Activated T-cell treated with anti-CD3 and anti-CD28 coated beads, Interleukin-2, amount 50 U/mL, for 24 hours (primary cell): ENCODE measurements around the gene POLR2F.
A peak's percentile ranks its signal among the peaks of the same experiment; 100 is the strongest.

Experiments used
- DNase-seq: peaks from one replicate; pipeline ENCODE4 v3.0.0-alpha.2; 2020
- H3K27ac Mint-ChIP-seq: 2 replicates; pipeline ENCODE4 v1.8.0; 2020; ENCODE audit warnings: mild to moderate bottlenecking, mixed read lengths
- H3K27me3 Mint-ChIP-seq: 2 replicates; pipeline ENCODE4 v1.8.0; 2020; ENCODE audit warnings: mixed read lengths
- H3K36me3 Mint-ChIP-seq: 2 replicates; pipeline ENCODE4 v1.8.0; 2020; ENCODE audit warnings: low read depth, mixed read lengths
- H3K4me1 Mint-ChIP-seq: 2 replicates; pipeline ENCODE4 v1.8.0; 2020; ENCODE audit warnings: low read depth, mixed read lengths
- H3K4me3 Mint-ChIP-seq: 2 replicates; pipeline ENCODE4 v1.8.0; 2020; ENCODE audit warnings: mild to moderate bottlenecking, moderate library complexity, mixed read lengths
- H3K9me3 Mint-ChIP-seq: 2 replicates; pipeline ENCODE4 v1.8.0; 2020; ENCODE audit warnings: mixed read lengths

Gene POLR2F

DNA sequence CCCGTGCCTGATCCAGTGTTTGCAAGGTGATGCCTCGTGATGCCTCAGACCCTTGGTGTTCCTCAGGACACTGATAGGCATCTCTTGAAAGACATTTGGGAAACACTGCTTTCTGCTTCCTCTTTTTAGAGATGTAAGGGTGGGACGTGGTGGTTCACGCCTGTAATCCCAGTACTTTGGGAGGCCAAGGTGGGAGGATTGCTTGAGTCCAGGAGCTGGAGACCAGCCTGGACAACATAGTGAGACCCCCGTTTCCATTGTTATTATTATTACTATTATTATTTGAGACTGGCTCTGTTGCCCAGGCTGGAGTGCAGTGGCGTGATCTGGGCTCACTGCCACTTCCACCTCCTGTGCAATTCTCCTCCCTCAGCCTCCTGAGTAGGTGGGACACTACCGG is 37.4 kb downstream of the POLR2F start:
- H3K27ac Mint-ChIP-seq, result no peak overlapping the region
- H3K9me3 Mint-ChIP-seq, result no peaks in the 10 kb centered on the region

DNA sequence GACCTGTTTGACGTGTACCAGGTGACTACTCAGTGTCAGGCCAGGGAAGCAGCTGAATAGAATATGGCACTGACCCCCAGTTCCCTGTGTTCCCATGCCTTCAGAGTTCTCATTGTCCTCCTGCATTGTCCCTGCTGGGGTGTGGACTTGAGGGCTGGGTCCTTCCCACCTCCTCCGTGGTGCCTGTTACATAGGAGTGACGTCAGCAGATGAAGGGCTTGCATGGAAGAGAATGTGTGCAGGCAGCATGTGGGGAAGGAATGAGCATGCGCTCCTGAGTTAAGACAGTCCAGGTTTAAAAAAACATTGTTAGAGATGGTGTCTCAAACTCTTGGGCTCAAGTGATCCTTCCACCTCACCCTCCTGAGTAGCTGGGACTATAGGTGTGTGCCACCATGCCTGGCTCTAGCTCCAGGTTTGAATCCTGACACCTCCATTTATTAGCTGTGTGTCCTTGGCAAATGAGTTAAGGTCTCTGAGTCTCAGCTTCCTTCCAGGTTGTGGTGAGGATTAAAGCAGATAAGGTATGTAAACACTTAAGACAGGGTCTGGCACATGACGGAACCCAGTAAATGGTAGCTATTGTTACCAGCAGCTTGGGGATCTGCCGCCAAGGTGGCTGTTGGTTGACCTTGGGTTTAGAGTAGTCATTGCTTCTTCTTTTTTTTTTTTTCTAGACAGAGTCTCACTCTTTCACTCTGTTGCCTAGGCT is 38.4 kb downstream of the POLR2F start:
- H3K9me3 Mint-ChIP-seq, result no peaks in the 10 kb centered on the region

More for the DNA sequence above, 37.4 kb downstream of the POLR2F start:
- Mint-ChIP-seq H3K4me3 (no peak overlapping the region), H3K4me1 (peaks cover 2% of the 10 kb centered on the region), H3K36me3 (no peaks in the 10 kb centered on the region), H3K27me3 (no peaks in the 10 kb centered on the region)
- no peak for DNase-seq

DNA sequence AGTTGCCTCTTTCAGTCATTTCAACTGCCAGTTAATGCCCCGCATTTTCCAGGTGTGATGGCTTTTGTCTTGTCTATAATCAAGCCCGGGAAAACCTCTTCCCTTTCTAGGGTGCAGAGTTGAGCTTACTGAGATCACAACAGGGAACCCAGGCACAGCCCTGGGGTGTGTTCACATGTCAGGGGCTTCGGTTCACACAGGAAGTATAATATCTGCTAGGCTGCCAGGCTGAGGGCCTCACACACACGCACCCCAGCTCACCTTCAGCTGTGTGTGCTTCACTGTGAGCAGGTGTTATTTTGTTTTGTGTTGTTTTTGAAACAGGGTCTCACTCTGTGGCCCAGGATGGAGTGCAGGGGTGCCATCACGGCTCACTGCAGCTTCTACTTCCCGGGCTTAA is 40.5 kb downstream of the POLR2F start:
- Mint-ChIP-seq H3K27ac (peak overlapping the region; percentile 57), H3K4me1 (peaks cover 5% of the 10 kb centered on the region), H3K36me3 (no peaks in the 10 kb centered on the region), H3K9me3 (no peaks in the 10 kb centered on the region), H3K27me3 (no peaks in the 10 kb centered on the region), H3K4me3 (no peak overlapping the region)
- DNase-seq, result no peak

More for the DNA sequence above, 38.4 kb downstream of the POLR2F start:
- Mint-ChIP-seq H3K27ac (no peak overlapping the region), H3K4me3 (no peak overlapping the region), H3K27me3 (no peaks in the 10 kb centered on the region), H3K4me1 (peaks cover 5% of the 10 kb centered on the region), H3K36me3 (no peaks in the 10 kb centered on the region)
- DNase-seq, result no peak

DNA sequence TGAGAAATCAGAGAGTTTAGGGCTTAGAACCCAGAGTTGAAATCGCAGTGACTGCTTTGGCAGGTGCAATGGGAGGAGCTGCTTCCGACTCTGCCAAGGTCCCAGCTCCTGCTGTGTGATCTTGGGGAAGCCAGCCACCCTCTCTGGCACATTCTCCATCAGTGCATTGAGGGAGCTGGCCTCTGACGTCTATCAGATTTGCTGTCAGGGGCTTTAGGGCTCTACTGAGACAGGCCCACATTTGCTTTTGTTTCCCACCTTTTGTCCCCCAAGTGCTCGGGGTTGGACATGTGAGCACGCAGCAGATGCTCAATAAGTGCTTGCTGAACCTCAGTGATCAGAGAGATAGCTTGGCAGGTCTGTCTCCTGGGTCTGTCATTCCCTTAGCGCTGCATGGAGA is 41.5 kb downstream of the POLR2F start:
- Mint-ChIP-seq H3K27ac (peak overlapping the region; percentile 8), H3K9me3 (no peaks in the 10 kb centered on the region), H3K27me3 (no peaks in the 10 kb centered on the region), H3K4me3 (no peak overlapping the region), H3K4me1 (peaks cover 5% of the 10 kb centered on the region), H3K36me3 (no peaks in the 10 kb centered on the region)
- no peak for DNase-seq

DNA sequence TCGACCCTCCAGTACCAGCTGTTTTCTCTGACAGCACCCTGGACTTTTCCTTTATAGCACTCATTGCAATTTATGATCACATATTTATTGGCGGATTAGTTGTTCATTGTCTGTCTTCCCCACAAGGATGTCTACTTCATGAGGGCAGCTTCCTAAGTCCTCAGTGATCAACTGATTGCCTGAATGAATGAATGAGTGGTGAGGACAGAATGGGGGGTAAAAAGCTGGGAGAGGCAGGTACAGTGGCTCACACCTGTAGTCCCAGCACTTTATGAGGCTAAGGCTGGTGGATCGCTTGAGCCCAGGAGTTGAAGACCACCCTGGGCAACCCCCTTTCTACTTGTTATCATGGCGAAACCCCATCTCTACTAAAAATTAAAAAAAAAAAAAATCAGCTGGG is 42.0 kb downstream of the POLR2F start:
- Mint-ChIP-seq H3K4me3 (no peak overlapping the region), H3K27ac (no peak overlapping the region), H3K27me3 (no peaks in the 10 kb centered on the region), H3K9me3 (no peaks in the 10 kb centered on the region), H3K4me1 (peaks cover 5% of the 10 kb centered on the region), H3K36me3 (no peaks in the 10 kb centered on the region)
- DNase-seq, result no peak

DNA sequence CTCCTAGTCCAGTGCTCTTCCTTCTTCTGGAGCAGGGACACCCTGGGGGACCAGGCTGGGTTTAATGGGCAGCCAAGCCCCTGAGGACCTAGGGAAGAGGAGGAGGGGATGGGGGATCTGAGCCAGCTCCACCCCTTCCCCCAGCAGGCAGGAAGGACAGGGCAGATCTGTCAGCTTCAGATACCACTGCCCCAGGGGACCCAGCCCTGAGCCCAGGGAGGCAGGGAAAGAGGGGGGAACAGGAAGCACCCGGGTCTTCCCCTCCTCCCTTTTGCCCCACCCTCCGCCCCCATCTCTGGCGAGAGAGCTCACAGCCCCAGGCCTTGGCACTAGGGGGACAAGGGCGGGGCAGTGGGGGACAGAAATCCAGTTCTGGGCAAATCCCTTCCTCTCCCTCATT is 42.6 kb downstream of the POLR2F start:
- Mint-ChIP-seq H3K4me3 (no peak overlapping the region), H3K27me3 (no peaks in the 10 kb centered on the region), H3K27ac (no peak overlapping the region), H3K9me3 (no peaks in the 10 kb centered on the region), H3K36me3 (no peaks in the 10 kb centered on the region), H3K4me1 (peaks cover 5% of the 10 kb centered on the region)
- no peak for DNase-seq

DNA sequence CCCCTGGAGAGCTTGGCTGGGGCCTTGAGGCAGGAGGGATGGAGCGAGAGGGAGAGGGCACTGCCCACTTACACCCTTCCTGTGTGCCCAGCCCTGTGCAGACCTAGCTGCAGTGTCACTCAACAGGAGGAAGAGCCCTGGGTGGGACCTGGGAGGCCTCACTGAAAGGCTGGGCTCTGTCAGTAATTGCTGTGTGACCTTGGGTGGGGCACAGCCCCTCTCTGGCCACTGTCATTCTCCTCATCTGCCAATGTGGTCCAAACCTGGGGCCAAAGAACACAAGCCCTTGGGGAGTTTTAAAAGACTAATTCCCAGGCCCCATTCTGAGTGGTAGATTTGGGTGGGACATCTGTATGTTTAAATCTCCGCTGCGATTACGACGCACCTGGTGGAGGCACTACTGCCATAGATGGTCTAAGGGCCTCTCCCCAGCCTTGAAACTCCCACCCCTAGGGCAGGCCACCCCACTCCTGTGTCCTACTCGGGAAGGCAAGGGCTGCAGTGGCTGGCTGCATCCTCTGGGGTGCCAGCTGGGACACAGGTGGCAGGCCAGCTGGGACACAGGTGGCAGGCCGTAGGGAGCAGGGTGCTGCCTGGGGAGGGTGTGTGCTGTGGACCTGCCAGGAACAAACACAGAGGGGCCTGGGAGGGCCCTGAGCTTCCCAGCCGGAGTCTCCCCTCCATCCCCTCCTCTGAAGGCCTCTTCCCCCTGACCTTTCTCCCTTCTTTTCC is 43.2 kb downstream of the POLR2F start:
- H3K27ac Mint-ChIP-seq, result peak overlapping the region; percentile 11
- peaks cover 5% of the 10 kb centered on the region for H3K4me1 Mint-ChIP-seq
- H3K9me3 Mint-ChIP-seq, result no peaks in the 10 kb centered on the region

DNA sequence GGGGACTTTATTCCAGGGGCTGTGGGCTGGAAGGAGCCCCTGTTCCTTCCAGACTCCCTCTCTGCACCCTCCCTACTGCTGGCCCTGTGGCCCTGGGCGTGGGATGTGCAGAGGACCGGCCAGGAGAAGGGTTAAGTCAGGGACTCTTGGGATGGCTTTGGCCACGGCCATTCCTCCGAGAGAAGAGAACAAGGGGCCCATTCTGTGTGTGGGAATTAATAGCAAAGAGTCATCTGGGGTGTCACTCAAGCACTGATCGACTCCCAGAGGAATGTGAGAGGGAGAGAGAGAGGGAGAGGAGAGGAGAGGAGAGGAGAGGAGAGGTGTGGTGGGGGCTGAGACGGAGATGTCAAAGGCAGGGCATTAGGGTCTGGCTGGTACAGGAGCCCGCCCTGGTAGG is 45.0 kb downstream of the POLR2F start:
- Mint-ChIP-seq H3K4me3 (no peak overlapping the region), H3K4me1 (peaks cover 5% of the 10 kb centered on the region), H3K9me3 (no peaks in the 10 kb centered on the region), H3K27ac (no peak overlapping the region), H3K27me3 (no peaks in the 10 kb centered on the region), H3K36me3 (no peaks in the 10 kb centered on the region)
- no peak for DNase-seq

More for the DNA sequence above, 43.2 kb downstream of the POLR2F start:
- Mint-ChIP-seq H3K4me3 (no peak overlapping the region), H3K27me3 (no peaks in the 10 kb centered on the region), H3K36me3 (no peaks in the 10 kb centered on the region)
- no peak for DNase-seq

DNA sequence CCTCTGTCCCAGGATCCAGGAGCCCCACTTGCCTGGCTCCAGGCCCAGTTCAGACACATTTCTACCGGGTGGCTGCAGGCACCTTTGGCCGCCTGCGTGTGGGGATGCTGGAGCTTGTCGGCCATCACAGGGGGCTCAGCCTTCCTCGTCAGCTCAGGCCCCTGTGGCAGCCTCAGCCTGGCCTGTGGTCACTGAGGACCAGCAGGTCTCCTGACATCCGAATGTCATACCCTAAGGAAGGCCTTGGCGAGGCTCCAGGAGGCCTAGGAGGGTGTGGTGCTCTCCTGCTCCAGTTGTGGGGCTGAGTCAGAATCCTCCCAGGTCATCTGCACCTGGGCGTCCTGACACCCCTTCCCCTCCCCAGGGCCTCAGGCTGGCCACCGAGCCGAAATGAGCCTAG is 45.7 kb downstream of the POLR2F start:
- no peak overlapping the region for H3K4me3 Mint-ChIP-seq
- H3K27me3 Mint-ChIP-seq, result no peaks in the 10 kb centered on the region
- DNase-seq, result no peak
- H3K9me3 Mint-ChIP-seq, result no peaks in the 10 kb centered on the region
- no peak overlapping the region for H3K27ac Mint-ChIP-seq
- H3K4me1 Mint-ChIP-seq, result peaks cover 5% of the 10 kb centered on the region
- H3K36me3 Mint-ChIP-seq, result no peaks in the 10 kb centered on the region

DNA sequence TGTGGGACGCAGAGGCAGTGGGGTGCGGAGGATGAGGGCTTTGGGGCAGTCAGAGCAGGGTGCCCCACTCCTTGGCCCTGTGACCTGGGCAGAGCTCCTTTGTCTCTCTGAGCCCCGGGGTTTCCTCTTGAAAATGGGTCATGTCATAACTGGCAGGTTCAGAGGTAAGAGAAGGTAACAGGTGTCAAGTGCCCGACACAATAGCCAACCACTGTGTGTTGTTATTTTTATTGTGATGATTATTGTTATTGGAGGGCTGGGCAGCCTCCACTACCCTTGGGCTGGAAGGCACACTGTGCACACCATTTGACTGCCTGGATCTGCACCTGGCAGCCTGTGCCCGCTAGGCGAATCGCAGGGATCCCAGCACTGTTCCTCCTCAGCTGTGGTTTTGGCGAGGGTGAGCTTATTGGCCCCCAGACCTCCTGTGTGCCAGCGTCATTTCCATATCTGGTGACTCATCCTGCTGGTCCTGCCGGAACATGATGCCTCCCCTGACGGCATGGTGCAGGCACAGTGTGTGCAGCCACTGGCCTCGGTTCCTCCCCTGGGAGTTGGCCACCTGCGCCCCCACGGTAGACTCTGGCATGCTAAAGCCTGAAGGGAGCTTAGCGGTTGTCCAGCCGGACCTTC is 46.3 kb downstream of the POLR2F start:
- no peaks in the 10 kb centered on the region for H3K9me3 Mint-ChIP-seq
- H3K27me3 Mint-ChIP-seq, result no peaks in the 10 kb centered on the region
- H3K4me1 Mint-ChIP-seq, result peaks cover 5% of the 10 kb centered on the region
- H3K4me3 Mint-ChIP-seq, result no peak overlapping the region
- no peak overlapping the region for H3K27ac Mint-ChIP-seq
- no peak for DNase-seq
- H3K36me3 Mint-ChIP-seq, result no peaks in the 10 kb centered on the region

DNA sequence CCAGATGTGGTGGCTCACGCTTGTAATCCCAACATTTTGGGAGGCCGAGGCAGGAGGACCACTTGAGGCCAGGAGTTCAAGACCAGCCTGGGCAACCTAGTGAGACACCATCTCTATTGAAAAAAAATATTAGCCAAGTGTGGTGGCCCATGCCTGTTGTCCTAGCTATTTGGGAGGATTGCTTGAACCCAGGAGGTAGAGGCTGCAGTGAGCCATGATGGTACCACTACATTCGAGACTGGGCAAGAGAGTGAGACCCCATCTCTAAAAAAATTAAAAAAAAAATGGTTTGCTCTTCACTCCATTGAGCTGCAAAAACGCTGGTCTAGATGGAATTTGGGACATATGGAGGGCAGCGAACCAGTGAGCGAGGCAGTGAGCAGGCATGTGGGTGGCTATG is 52.4 kb downstream of the POLR2F start:
- Mint-ChIP-seq H3K9me3 (no peaks in the 10 kb centered on the region), H3K27me3 (no peaks in the 10 kb centered on the region), H3K27ac (no peak overlapping the region), H3K36me3 (no peaks in the 10 kb centered on the region), H3K4me3 (no peak overlapping the region), H3K4me1 (peaks cover 4% of the 10 kb centered on the region)
- DNase-seq, result no peak

DNA sequence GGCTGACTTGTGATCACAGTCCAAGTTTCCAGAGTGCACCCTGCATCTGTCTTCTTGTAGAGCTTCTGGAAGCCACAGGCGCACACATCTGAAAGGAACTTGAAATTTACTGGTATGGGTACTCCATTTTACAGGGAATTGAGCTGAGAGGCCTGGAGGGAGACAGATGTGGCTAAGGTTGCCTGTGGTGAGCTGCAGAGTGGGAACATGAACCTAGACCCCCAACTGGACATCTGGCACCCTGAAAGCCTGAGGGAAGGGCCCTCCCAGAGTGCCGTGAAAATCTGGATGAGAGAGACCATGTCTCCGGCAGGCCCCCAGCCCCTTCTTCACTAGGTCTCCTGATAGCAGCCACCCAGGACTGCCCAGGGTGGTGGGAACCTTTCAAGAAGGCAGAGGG is 53.4 kb downstream of the POLR2F start:
- Mint-ChIP-seq H3K9me3 (no peaks in the 10 kb centered on the region), H3K27me3 (no peaks in the 10 kb centered on the region), H3K4me3 (no peak overlapping the region), H3K36me3 (no peaks in the 10 kb centered on the region), H3K4me1 (peaks cover 4% of the 10 kb centered on the region), H3K27ac (no peak overlapping the region)
- DNase-seq, result no peak

DNA sequence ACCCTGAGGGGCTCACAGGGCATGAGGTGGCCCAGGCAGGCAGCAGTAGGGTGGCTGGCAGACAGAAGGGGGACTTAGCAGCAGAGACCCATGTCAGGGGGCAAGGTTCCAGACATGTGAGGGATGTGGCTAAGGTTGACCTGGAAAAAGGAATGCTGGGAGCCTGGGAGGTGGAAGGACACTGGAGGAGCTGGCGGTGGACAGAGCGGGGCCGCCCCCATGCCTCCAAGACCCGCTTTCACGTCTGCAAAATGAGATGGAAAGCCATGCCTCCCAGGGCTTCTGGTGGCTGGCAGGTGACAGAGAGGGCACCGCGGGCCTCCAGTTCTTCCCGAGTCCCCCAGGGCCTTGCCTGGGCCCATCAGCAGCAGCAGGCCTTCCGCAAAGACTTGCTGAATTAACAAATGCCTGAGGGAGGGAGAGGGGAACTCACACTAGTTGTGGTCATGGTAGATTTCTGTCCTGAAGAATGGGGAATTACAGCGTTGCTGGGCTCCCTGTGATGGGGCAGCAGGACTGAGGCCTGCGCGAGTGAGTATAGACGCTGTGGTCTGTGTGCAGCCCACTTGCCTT is 53.9 kb downstream of the POLR2F start:
- no peaks in the 10 kb centered on the region for H3K27me3 Mint-ChIP-seq
- H3K9me3 Mint-ChIP-seq, result no peaks in the 10 kb centered on the region
- DNase-seq, result no peak
- H3K36me3 Mint-ChIP-seq, result no peaks in the 10 kb centered on the region
- H3K4me3 Mint-ChIP-seq, result no peak overlapping the region
- H3K27ac Mint-ChIP-seq, result no peak overlapping the region
- H3K4me1 Mint-ChIP-seq, result peaks cover 4% of the 10 kb centered on the region

DNA sequence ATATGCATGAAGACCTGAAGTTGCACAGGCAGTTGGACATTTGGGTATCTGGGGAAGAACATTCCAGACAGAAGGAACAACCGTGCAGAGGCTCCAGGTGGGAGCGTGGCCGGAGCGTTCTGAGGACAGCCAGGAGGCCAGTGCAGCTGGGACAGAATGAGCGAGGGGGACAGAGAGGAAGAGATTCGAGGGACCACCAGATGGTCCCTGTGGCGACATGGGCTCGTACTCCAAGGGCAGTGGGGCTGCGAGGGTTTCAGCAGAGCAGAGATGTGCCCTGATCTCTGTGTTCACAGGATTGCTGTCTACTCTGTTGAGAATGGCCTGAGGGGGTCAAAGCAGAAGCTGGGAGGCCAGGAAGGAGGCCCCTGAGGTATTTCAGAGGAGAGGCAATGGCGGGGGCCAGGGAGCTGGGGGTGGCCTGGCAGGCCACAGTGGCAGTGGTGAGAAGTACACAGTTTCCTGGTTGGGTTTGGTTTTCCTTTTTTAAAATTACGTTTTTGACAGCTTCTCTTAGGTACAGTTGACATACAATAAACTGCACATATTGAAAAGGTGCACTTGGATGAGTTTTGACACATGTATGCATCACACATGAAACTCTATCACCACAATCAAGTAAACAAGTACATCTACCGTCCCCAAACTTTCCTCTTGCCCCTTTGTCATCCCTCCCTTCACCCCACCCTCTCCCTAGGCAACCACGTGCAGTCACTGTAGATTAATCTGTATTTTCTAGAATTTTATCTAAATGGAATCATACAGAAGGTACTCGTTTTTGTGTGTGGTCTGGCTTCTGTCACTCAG is 55.7 kb downstream of the POLR2F start:
- Mint-ChIP-seq H3K27ac (peak overlapping the region; percentile 17), H3K27me3 (no peaks in the 10 kb centered on the region), H3K4me3 (no peak overlapping the region), H3K9me3 (no peaks in the 10 kb centered on the region), H3K36me3 (no peaks in the 10 kb centered on the region), H3K4me1 (peaks cover 4% of the 10 kb centered on the region)
- DNase-seq, result no peak
